ENCODE data around the gene PPID. TPM values are rescaled to one million over a fixed set of nuclear protein-coding genes. Genes with fewer than 3 reads are reported as not detected.

Gene PPID
- total and polyA plus RNA-seq, 2 of the 13 experiments (the other 11 are each of a cell fraction or from before 2014, with no cell fraction given): 15.4 to 63.4 TPM

- ChIA-PET POLR2A (no interaction called here), CTCF (ENCODE audit: low intra/inter-chr PET ratio, low total read pairs) (no interaction called here)
- Histone ChIP-seq H3K4me2 (ENCODE audit: low read depth, low read length) (no peak overlapping the region), H2AFZ (ENCODE audit: low read length) (no peak overlapping the region), H3K4me3 (replicated peaks in 1 of 3; ENCODE audit: insufficient read depth in 1 of 3, low read depth in 2 of 3, low read length in 3 of 3) (no peak overlapping the region), H3K9me3 (ENCODE audit: low read length) (no peaks in the 10 kb centered on the region), H3K27me3 (ENCODE audit: control insufficient read depth in 1 of 2, insufficient read depth in 2 of 2, low read length in 2 of 2) (no peaks in the 10 kb centered on the region), H3K9ac (ENCODE audit: insufficient read depth, low read depth, low read length) (no peak overlapping the region), H4K20me1 (ENCODE audit: insufficient read depth, low read length) (no peaks in the 10 kb centered on the region), H3K4me1 (ENCODE audit: insufficient read depth, low read length) (no peaks in the 10 kb centered on the region), H3K79me2 (ENCODE audit: insufficient read depth, low read length) (no peaks in the 10 kb centered on the region), H3K36me3 (replicated peaks in 1 of 2; ENCODE audit: control insufficient read depth in 1 of 2, insufficient read depth in 2 of 2, low read length in 2 of 2) (no peaks in the 10 kb centered on the region), H3K27ac (ENCODE audit: extremely low read length, insufficient read depth, low read length) (no peak overlapping the region)
- TF ChIP-seq, protein P1, sequence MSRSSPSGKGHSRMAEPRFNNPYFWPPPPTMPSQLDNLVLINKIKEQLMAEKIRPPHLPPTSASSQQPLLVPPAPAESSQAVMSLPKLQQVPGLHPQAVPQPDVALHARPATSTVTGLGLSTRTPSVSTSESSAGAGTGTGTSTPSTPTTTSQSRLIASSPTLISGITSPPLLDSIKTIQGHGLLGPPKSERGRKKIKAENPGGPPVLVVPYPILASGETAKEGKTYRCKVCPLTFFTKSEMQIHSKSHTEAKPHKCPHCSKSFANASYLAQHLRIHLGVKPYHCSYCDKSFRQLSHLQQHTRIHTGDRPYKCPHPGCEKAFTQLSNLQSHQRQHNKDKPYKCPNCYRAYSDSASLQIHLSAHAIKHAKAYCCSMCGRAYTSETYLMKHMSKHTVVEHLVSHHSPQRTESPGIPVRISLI (CRISPR knock-in tag; IDR thresholded peaks at IDR 0.05; ENCODE audit: borderline replicate concordance): no peak
- no peak for TF ChIP-seq SP1 (IDR thresholded peaks at IDR 0.05)
- no peak for TF ChIP-seq SP1 (CRISPR knock-in tag; IDR thresholded peaks at IDR 0.05)
- no peak for TF ChIP-seq ZNF512B (CRISPR knock-in tag; IDR thresholded peaks at IDR 0.05; ENCODE audit: borderline replicate concordance)
- TF ChIP-seq HOXA5 (CRISPR knock-in tag; IDR thresholded peaks at IDR 0.05): no peak
- no peak for TF ChIP-seq ZNF724P (CRISPR knock-in tag; IDR thresholded peaks at IDR 0.05; ENCODE audit: borderline replicate concordance)
- intact Hi-C loops (cut with micrococcal nuclease; ENCODE audit: unreplicated experiment) (no loop called here), in situ Hi-C loops (cut with HindIII; ENCODE audit: extremely low pct_ligation_motif_present, low pct_unique_long_range_greater_than_20kb) (loop anchor here (10.0 to 25.0 kb wide), 2 partner anchors 273 to 445 kb away; no protein-coding TSS in a partner anchor)
- WGBS (ENCODE audit: low lambda C conversion rate): 52% methylated on average over 2 of the region's 2 CpGs
- BruUV-seq (replicated peaks): no TSS peak
- no peak for ATAC-seq
- FAIRE-seq: no peak
- DNase-seq (ENCODE audit: low spot score): no peak
Measured at GRCh38 chr4:158739600-158739999, 16.4 kb upstream of the PPID start.

Measured in HepG2 (cell line).